ENCODE data around the gene A4GNT.
"Not testable (repeated sequence)": the region's sequence is repeated elsewhere in the genome, so short reads cannot be mapped to it uniquely, and the experiment has no call there.

DNA sequence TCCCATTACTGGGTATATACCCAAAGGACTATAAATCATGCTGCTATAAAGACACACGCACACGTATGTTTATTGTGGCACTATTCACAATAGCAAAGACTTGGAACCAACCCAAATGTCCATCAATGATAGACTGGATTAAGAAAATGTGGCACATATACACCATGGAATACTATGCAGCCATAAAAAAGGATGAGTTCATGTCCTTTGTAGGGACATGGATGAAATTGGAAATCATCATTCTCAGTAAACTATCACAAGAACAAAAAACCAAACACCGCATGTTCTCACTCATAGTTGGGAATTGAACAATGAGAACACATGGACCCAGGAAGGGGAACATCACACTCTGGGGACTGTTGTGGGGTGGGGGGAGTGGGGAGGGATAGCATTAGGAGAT is 46.4 kb downstream of the A4GNT start:
- TF ChIP-seq, protein P1, sequence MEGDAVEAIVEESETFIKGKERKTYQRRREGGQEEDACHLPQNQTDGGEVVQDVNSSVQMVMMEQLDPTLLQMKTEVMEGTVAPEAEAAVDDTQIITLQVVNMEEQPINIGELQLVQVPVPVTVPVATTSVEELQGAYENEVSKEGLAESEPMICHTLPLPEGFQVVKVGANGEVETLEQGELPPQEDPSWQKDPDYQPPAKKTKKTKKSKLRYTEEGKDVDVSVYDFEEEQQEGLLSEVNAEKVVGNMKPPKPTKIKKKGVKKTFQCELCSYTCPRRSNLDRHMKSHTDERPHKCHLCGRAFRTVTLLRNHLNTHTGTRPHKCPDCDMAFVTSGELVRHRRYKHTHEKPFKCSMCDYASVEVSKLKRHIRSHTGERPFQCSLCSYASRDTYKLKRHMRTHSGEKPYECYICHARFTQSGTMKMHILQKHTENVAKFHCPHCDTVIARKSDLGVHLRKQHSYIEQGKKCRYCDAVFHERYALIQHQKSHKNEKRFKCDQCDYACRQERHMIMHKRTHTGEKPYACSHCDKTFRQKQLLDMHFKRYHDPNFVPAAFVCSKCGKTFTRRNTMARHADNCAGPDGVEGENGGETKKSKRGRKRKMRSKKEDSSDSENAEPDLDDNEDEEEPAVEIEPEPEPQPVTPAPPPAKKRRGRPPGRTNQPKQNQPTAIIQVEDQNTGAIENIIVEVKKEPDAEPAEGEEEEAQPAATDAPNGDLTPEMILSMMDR (IDR thresholded peaks at IDR 0.05), result not testable (repeated sequence)
- TF ChIP-seq POLR2A (IDR thresholded peaks at IDR 0.05), result not testable (repeated sequence)

All from right lobe of liver (tissue), 4 donors.